Mesenchymal stem cell (in vitro differentiated cells and primary cell): ENCODE data around the gene PCK2.

ENCODE experiments used
- DNase-seq: peaks from one replicate; pipeline ENCODE4 v3.0.0-alpha.2; 2013
- H2AFZ ChIP-seq: one replicate; pipeline ENCODE4 v1.6.1; 2013; ENCODE audit warnings: low read depth, mild to moderate bottlenecking, control low read depth, inconsistent platforms, low read length, moderate library complexity
- H2AK5ac ChIP-seq: 2 replicates; pipeline ENCODE4 v1.6.1; 2013; ENCODE audit warnings: low read length, moderate library complexity, mild to moderate bottlenecking, inconsistent platforms; ENCODE audit not compliant: severe bottlenecking
- H2BK120ac ChIP-seq: one replicate; pipeline ENCODE4 v1.6.1; 2013; ENCODE audit warnings: low read depth, mild to moderate bottlenecking, inconsistent platforms, low read length, moderate library complexity
- H2BK12ac ChIP-seq, 2 experiments: one replicate each; pipeline ENCODE4 v1.6.1; 2013; ENCODE audit warnings: inconsistent platforms in 2 of 2, low read length in 2 of 2, mild to moderate bottlenecking in 2 of 2, moderate library complexity in 2 of 2, control low read depth in 1 of 2
- H2BK15ac ChIP-seq: one replicate; pipeline ENCODE4 v1.6.1; 2013; ENCODE audit warnings: mild to moderate bottlenecking, low read depth, inconsistent platforms; ENCODE audit not compliant: poor library complexity, severe bottlenecking
- H2BK5ac ChIP-seq: 2 replicates; pipeline ENCODE4 v1.6.1; 2013; ENCODE audit warnings: low read depth, mild to moderate bottlenecking, low read length, control low read depth, inconsistent platforms; ENCODE audit not compliant: poor library complexity, severe bottlenecking
- H3K14ac ChIP-seq, 2 experiments: one replicate each; pipeline ENCODE4 v1.6.1; 2013; ENCODE audit warnings: inconsistent platforms in 2 of 2, low read length in 2 of 2, control low read depth in 1 of 2, mild to moderate bottlenecking in 1 of 2, moderate library complexity in 1 of 2
- H3K18ac ChIP-seq, 2 experiments: one replicate each; pipeline ENCODE4 v1.6.1; 2013; ENCODE audit warnings: inconsistent platforms in 2 of 2, low read length in 2 of 2, control low read depth in 1 of 2, low read depth in 1 of 2, mild to moderate bottlenecking in 1 of 2
- H3K23ac ChIP-seq, 2 experiments: one replicate each; pipeline ENCODE4 v1.6.1; 2013; ENCODE audit warnings: inconsistent platforms in 2 of 2, low read length in 2 of 2, mild to moderate bottlenecking in 2 of 2, moderate library complexity in 2 of 2, control low read depth in 1 of 2
- H3K27ac ChIP-seq: 2 replicates; pipeline ENCODE4 v1.5.1; 2013; ENCODE audit warnings: mild to moderate bottlenecking, moderate library complexity, low read length, control low read depth, inconsistent platforms; ENCODE audit not compliant: poor library complexity, severe bottlenecking
- H3K27me3 ChIP-seq, 2 experiments: 2 replicates each; pipeline versions ENCODE4 v1.6.1 to v1.7.0; 2013; ENCODE audit warnings: low read length in 2 of 2, mild to moderate bottlenecking in 2 of 2, moderate library complexity in 2 of 2, control low read depth in 1 of 2, inconsistent platforms in 1 of 2; ENCODE audit not compliant: control insufficient read depth in 1 of 2, insufficient read depth in 1 of 2
- H3K36me3 ChIP-seq, 2 experiments: 2 replicates each; pipeline versions ENCODE4 v1.6.1 to v1.7.0; 2013; ENCODE audit warnings: low read length in 2 of 2, control low read depth in 1 of 2, inconsistent platforms in 1 of 2, low read depth in 1 of 2, mild to moderate bottlenecking in 1 of 2; ENCODE audit not compliant: insufficient read depth in 2 of 2, control insufficient read depth in 1 of 2
- H3K4ac ChIP-seq, 2 experiments: one replicate each; pipeline ENCODE4 v1.6.1; 2013; ENCODE audit warnings: inconsistent platforms in 2 of 2, low read length in 2 of 2, mild to moderate bottlenecking in 2 of 2, moderate library complexity in 2 of 2, control low read depth in 1 of 2, low read depth in 1 of 2
- H3K4me1 ChIP-seq: 2 replicates; pipeline ENCODE4 v1.6.1; 2013; ENCODE audit warnings: low read depth, low read length, control low read depth; ENCODE audit not compliant: control insufficient read depth, insufficient read depth
- H3K4me2 ChIP-seq: 2 replicates; pipeline ENCODE4 v1.6.1; 2013; ENCODE audit warnings: low read length, mild to moderate bottlenecking, inconsistent platforms; ENCODE audit not compliant: poor library complexity, severe bottlenecking
- H3K4me3 ChIP-seq, 2 experiments: 2 replicates each; pipeline versions ENCODE4 v1.5.1 to v1.7.0; 2013; ENCODE audit warnings: low read length in 2 of 2, mild to moderate bottlenecking in 2 of 2, control low read depth in 1 of 2, low read depth in 1 of 2; ENCODE audit not compliant: insufficient read depth in 1 of 2
- H3K79me1 ChIP-seq: replicated peaks from 2 replicates; pipeline ENCODE4 v1.6.1; 2013; ENCODE audit warnings: mild to moderate bottlenecking, control low read depth, low read length, inconsistent platforms; ENCODE audit not compliant: poor library complexity, severe bottlenecking
- H3K9ac ChIP-seq: 2 replicates; pipeline ENCODE4 v1.7.0; 2013; ENCODE audit warnings: mild to moderate bottlenecking, low read length, moderate library complexity
- H3K9me3 ChIP-seq: 2 replicates; pipeline ENCODE4 v1.7.0; 2013; ENCODE audit warnings: mild to moderate bottlenecking, low read length; ENCODE audit not compliant: control insufficient read depth
- H4K8ac ChIP-seq: one replicate; pipeline ENCODE4 v1.6.1; 2013; ENCODE audit warnings: inconsistent platforms, mild to moderate bottlenecking, low read length, moderate library complexity
- H4K91ac ChIP-seq: one replicate; pipeline ENCODE4 v1.6.1; 2013; ENCODE audit warnings: mild to moderate bottlenecking, low read length, inconsistent platforms
- WGBS: methylation state at CpG from one replicate; pipeline ENCODE4 v1.1.7; 2013; ENCODE audit warnings: mixed read lengths; 5-methylcytosine and 5-hydroxymethylcytosine counted together

The PCK2 gene

GRCh38 chr14:24066496-24067132, 27.5 kb upstream of the PCK2 start:
- H2BK120ac ChIP-seq = no peak overlapping the region
- H4K91ac ChIP-seq = no peak overlapping the region
- no peak overlapping the region for H3K9ac ChIP-seq
- peaks cover 65 to 75% of the 10 kb centered on the region in 2 experiments for H3K27me3 ChIP-seq
- H3K14ac ChIP-seq = no peak overlapping the region
- H2BK5ac ChIP-seq = no peak overlapping the region
- H3K27ac ChIP-seq = no peak overlapping the region
- no peak overlapping the region for H3K4ac ChIP-seq
- H3K79me1 ChIP-seq = no peaks in the 10 kb centered on the region
- no peak overlapping the region for H3K23ac ChIP-seq
- H2BK15ac ChIP-seq = no peak overlapping the region
- DNase-seq = no peak
- no peak overlapping the region for H4K8ac ChIP-seq
- H3K18ac ChIP-seq = no peak overlapping the region
- no peaks in the 10 kb centered on the region for H3K36me3 ChIP-seq
- no peak overlapping the region for H3K4me2 ChIP-seq
- 84% methylated on average over 8 of the region's 8 CpGs for WGBS
- H2BK12ac ChIP-seq = no peak overlapping the region
- H3K4me1 ChIP-seq = peaks cover 3% of the 10 kb centered on the region
- no peaks in the 10 kb centered on the region for H3K9me3 ChIP-seq
- no peak overlapping the region for H2AK5ac ChIP-seq
- H3K4me3 ChIP-seq = no peak overlapping the region
- H2AFZ ChIP-seq = no peak overlapping the region

- H4K8ac ChIP-seq = no peak overlapping the region
- H2BK5ac ChIP-seq = no peak overlapping the region
- no peak overlapping the region for H3K4me3 ChIP-seq
- no peak for DNase-seq
- no peak overlapping the region for H3K18ac ChIP-seq
- no peak overlapping the region for H3K9ac ChIP-seq
- no peak overlapping the region for H3K27ac ChIP-seq
- H3K4ac ChIP-seq = no peak overlapping the region
- H3K23ac ChIP-seq = no peak overlapping the region
- no peak overlapping the region for H2AK5ac ChIP-seq
- WGBS = 85% methylated on average over 12 of the region's 12 CpGs
- no peak overlapping the region for H2BK15ac ChIP-seq
- no peak overlapping the region for H2AFZ ChIP-seq
- no peak overlapping the region for H2BK12ac ChIP-seq
- no peak overlapping the region for H2BK120ac ChIP-seq
- H3K4me1 ChIP-seq = peaks cover 6% of the 10 kb centered on the region
- no peak overlapping the region for H3K4me2 ChIP-seq
- no peak overlapping the region for H3K14ac ChIP-seq
- no peak overlapping the region for H4K91ac ChIP-seq
- peaks cover 64 to 75% of the 10 kb centered on the region in 2 experiments for H3K27me3 ChIP-seq
- no peaks in the 10 kb centered on the region for H3K9me3 ChIP-seq
- no peaks in the 10 kb centered on the region for H3K36me3 ChIP-seq
- no peaks in the 10 kb centered on the region for H3K79me1 ChIP-seq
Observed at GRCh38 chr14:24067133-24068082, 26.7 kb upstream of the PCK2 start.

GRCh38 chr14:24068711-24069410, 25.2 kb upstream of the PCK2 start:
- Histone ChIP-seq H3K4me3 (no peak overlapping the region), H2BK12ac (no peak overlapping the region), H2BK5ac (no peak overlapping the region), H3K9me3 (no peaks in the 10 kb centered on the region), H2BK15ac (no peak overlapping the region), H3K27me3 (peaks cover 67 to 78% of the 10 kb centered on the region in 2 experiments), H3K23ac (no peak overlapping the region), H4K91ac (no peak overlapping the region), H2AK5ac (no peak overlapping the region), H3K9ac (no peak overlapping the region), H2BK120ac (no peak overlapping the region), H3K4me2 (no peak overlapping the region), H2AFZ (no peak overlapping the region), H3K27ac (no peak overlapping the region), H4K8ac (no peak overlapping the region), H3K79me1 (no peaks in the 10 kb centered on the region), H3K18ac (no peak overlapping the region), H3K4ac (no peak overlapping the region), H3K4me1 (peaks cover 3% of the 10 kb centered on the region), H3K36me3 (no peaks in the 10 kb centered on the region), H3K14ac (no peak overlapping the region)
- DNase-seq = no peak
- WGBS = 80% methylated on average over 10 of the region's 10 CpGs

- Histone ChIP-seq H2BK12ac (no peak overlapping the region), H3K18ac (no peak overlapping the region), H3K27ac (no peak overlapping the region), H3K4me2 (no peak overlapping the region), H3K14ac (no peak overlapping the region), H3K36me3 (no peaks in the 10 kb centered on the region), H3K9ac (no peak overlapping the region), H2BK15ac (no peak overlapping the region), H3K4me1 (peaks cover 3% of the 10 kb centered on the region), H3K27me3 (peaks cover 71 to 78% of the 10 kb centered on the region in 2 experiments), H2BK120ac (no peak overlapping the region), H2BK5ac (no peak overlapping the region), H2AK5ac (no peak overlapping the region), H3K23ac (no peak overlapping the region), H3K79me1 (no peaks in the 10 kb centered on the region), H2AFZ (no peak overlapping the region), H3K9me3 (no peaks in the 10 kb centered on the region), H4K8ac (no peak overlapping the region), H3K4ac (no peak overlapping the region), H4K91ac (no peak overlapping the region), H3K4me3 (no peak overlapping the region)
- 71% methylated on average over 5 of the region's 6 CpGs for WGBS
- DNase-seq = no peak
Observed at GRCh38 chr14:24069411-24069735, 24.7 kb upstream of the PCK2 start.
